Choroid plexus epithelial cell (primary cell): ENCODE measurements around the gene RGS7.
"Not testable (repeated sequence)": the region's sequence is repeated elsewhere in the genome, so short reads cannot be mapped to it uniquely, and the experiment has no call there.

ENCODE experiments used
- DNase-seq: peaks from one replicate; pipeline ENCODE4 v3.0.0-alpha.2; 2010; ENCODE audit warnings: low read depth
- H3K4me3 ChIP-seq: 2 replicates; pipeline ENCODE4 v1.5.1; 2011; ENCODE audit warnings: low read depth, mild to moderate bottlenecking, control low read depth, low read length, moderate library complexity
- CTCF ChIP-seq: conservative IDR thresholded peaks from 2 replicates; pipeline ENCODE4 v1.5.1; 2011; ENCODE audit warnings: low read depth, mild to moderate bottlenecking, control low read depth, inconsistent platforms, low read length, moderate library complexity

The RGS7 gene

GRCh38 chr1:241090798-241091197 lies 266.2 kb downstream of the RGS7 start:
- no peak for DNase-seq
- no peak overlapping the region for H3K4me3 ChIP-seq
- no peak for TF ChIP-seq CTCF

- not testable (repeated sequence) for H3K4me3 ChIP-seq, DNase-seq
These were observed 267.9 kb downstream of the RGS7 start for GRCh38 chr1:241089066-241089465.

DNA sequence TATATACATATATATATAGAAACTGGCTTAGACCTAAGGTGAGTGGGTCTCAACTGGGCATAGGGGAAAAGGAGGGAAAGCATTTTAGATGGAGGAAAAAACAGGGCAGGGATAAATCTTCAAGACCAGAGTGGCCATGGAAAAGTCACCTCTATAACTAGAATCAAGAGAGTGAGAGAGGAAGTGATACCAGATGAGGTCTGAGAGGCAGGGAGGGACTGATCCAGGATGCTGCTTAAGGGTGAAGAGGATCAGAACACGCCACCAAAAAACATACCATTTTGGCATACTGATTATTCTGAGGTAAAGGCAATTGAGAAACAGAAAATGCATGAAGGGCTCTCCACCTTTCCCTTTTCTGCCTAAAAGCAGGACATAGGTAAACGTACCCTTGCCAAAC lies 268.9 kb downstream of the RGS7 start:
- DNase-seq, H3K4me3 ChIP-seq: not testable (repeated sequence)

- no peak for TF ChIP-seq CTCF
- no peak overlapping the region for H3K4me3 ChIP-seq
These were observed 270.3 kb downstream of the RGS7 start for GRCh38 chr1:241086686-241087085.

DNA sequence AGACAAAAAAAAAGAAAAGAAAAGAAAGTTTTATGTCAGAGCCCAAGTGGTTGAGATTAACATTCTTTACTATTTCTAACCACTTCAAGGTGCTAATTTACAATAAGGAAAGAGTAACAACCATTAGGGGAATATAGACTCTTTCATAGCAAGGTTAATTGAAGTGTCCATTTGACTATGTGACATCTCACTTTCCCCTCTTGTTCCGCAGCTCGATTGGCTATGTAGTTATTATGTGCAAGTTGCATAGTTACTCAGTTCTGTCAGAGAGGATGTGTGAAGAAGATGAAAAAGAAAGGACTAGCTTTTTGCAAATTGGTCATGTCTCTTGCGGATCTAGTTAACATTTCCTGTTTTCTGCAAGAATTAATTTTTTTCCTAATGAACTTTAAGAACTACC lies 273.7 kb downstream of the RGS7 start:
- DNase-seq: no peak
- no peak for TF ChIP-seq CTCF
- H3K4me3 ChIP-seq: no peak overlapping the region

More at GRCh38 chr1:241086686-241087085, 270.3 kb downstream of the RGS7 start:
- no peak for DNase-seq

DNA sequence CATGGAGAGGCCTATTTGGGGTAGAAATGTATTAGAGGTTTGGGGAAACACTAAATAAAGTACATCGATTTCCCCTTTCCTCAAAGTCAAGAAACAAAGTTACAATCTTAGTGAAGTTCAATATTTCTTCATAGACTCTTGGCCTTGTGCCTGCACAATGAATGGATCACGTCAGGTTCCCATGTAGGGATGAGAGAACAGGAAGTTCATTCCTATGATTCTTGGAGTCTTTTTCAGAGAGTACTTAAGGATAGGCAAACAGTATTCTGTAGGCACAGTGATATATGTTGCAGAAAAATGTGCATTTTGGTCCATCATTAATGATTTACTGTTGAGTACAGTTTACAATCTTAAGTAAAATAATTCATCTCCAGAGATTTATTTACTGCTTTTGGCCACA lies 275.5 kb downstream of the RGS7 start:
- DNase-seq: no peak
- no peak overlapping the region for H3K4me3 ChIP-seq
- TF ChIP-seq CTCF: no peak

DNA sequence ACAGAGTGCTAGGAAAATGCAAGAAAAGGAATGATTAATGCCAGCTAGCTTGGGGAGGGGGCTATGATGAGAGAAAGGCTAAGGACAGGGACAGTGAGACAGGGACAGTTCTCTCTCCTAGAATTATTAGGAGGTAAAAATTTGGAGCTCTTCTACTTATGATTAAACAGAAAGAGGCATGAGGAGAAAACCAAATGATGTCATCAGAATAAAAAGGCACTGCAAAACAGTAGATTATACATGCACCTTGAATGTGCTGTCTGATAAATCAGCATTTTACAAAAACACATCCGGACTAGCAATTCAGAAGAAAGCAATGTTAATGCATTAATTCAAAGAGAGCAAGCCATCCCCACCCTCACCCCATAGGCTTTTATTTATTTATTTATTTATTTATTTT lies 277.5 kb downstream of the RGS7 start:
- no peak overlapping the region for H3K4me3 ChIP-seq
- no peak for TF ChIP-seq CTCF
- DNase-seq: no peak

DNA sequence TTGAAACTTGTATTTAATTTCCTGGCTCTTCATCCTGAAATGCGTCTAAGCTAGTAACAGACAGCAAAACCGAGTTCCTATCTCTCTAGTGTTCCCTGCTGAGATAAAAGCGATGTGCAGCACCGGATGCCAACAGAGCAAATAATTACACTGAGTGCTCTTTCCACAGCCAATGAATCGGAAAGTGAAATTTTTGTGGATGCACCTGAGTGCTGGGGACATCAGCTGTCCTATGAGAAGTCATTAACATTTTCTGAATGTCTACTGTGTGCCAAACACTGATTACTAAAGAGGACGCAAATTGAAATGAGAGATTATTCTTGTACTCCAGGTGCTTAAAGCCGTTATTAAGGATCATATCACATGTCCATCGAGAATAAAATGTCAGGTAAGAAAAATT lies 278.0 kb downstream of the RGS7 start:
- H3K4me3 ChIP-seq: no peak overlapping the region
- no peak for DNase-seq
- TF ChIP-seq CTCF: no peak
